Activated naive CD8-positive, alpha-beta T cell (primary cell): ENCODE data around the gene PCBP3.

Experiments
- H3K27ac Mint-ChIP-seq: one replicate; pipeline ENCODE4 v1.8.0; 2021; ENCODE audit warnings: mixed read lengths
- H3K27me3 Mint-ChIP-seq: one replicate; pipeline ENCODE4 v1.8.0; 2021; ENCODE audit warnings: mixed read lengths
- H3K36me3 Mint-ChIP-seq: one replicate; pipeline ENCODE4 v1.8.0; 2021; ENCODE audit warnings: mixed read lengths
- H3K4me1 Mint-ChIP-seq: one replicate; pipeline ENCODE4 v1.8.0; 2021; ENCODE audit warnings: low read depth, mixed read lengths
- H3K4me3 Mint-ChIP-seq: one replicate; pipeline ENCODE4 v1.8.0; 2021; ENCODE audit warnings: mild to moderate bottlenecking, mixed read lengths
- H3K9me3 Mint-ChIP-seq: one replicate; pipeline ENCODE4 v1.8.0; 2021; ENCODE audit warnings: low read depth, mixed read lengths

Gene PCBP3

GRCh38 chr21:45869121-45870007 lies 225.8 kb downstream of the PCBP3 start:
- Mint-ChIP-seq H3K27me3 (peaks cover 1% of the 10 kb centered on the region), H3K4me1 (peaks cover 8% of the 10 kb centered on the region), H3K27ac (no peak overlapping the region), H3K36me3 (no peaks in the 10 kb centered on the region), H3K4me3 (no peak overlapping the region), H3K9me3 (no peaks in the 10 kb centered on the region)

GRCh38 chr21:45870421-45870820 lies 226.9 kb downstream of the PCBP3 start:
- H3K4me1 Mint-ChIP-seq = peaks cover 8% of the 10 kb centered on the region
- H3K27me3 Mint-ChIP-seq = peaks cover 1% of the 10 kb centered on the region
- H3K36me3 Mint-ChIP-seq = no peaks in the 10 kb centered on the region
- H3K4me3 Mint-ChIP-seq = no peak overlapping the region
- H3K9me3 Mint-ChIP-seq = no peaks in the 10 kb centered on the region
- no peak overlapping the region for H3K27ac Mint-ChIP-seq

GRCh38 chr21:45870851-45871615 lies 227.5 kb downstream of the PCBP3 start:
- Mint-ChIP-seq H3K4me1 (peaks cover 8% of the 10 kb centered on the region), H3K27me3 (peaks cover 1% of the 10 kb centered on the region), H3K9me3 (no peaks in the 10 kb centered on the region), H3K4me3 (no peak overlapping the region), H3K36me3 (no peaks in the 10 kb centered on the region), H3K27ac (no peak overlapping the region)

- H3K4me1 Mint-ChIP-seq = peaks cover 8% of the 10 kb centered on the region
- H3K4me3 Mint-ChIP-seq = no peak overlapping the region
- no peaks in the 10 kb centered on the region for H3K36me3 Mint-ChIP-seq
- no peak overlapping the region for H3K27ac Mint-ChIP-seq
- no peaks in the 10 kb centered on the region for H3K9me3 Mint-ChIP-seq
- H3K27me3 Mint-ChIP-seq = peaks cover 1% of the 10 kb centered on the region
Observed at GRCh38 chr21:45871616-45872236, 228.2 kb downstream of the PCBP3 start.

GRCh38 chr21:45872471-45872870 lies 228.9 kb downstream of the PCBP3 start:
- no peaks in the 10 kb centered on the region for H3K36me3 Mint-ChIP-seq
- H3K4me3 Mint-ChIP-seq = no peak overlapping the region
- no peaks in the 10 kb centered on the region for H3K9me3 Mint-ChIP-seq
- H3K27me3 Mint-ChIP-seq = peaks cover 1% of the 10 kb centered on the region
- H3K4me1 Mint-ChIP-seq = peaks cover 9% of the 10 kb centered on the region
- no peak overlapping the region for H3K27ac Mint-ChIP-seq

- Mint-ChIP-seq H3K36me3 (no peaks in the 10 kb centered on the region), H3K4me1 (peaks cover 7% of the 10 kb centered on the region), H3K27me3 (peaks cover 1% of the 10 kb centered on the region), H3K27ac (no peak overlapping the region), H3K9me3 (no peaks in the 10 kb centered on the region), H3K4me3 (no peak overlapping the region)
Observed at GRCh38 chr21:45872902-45873301, 229.4 kb downstream of the PCBP3 start.

- H3K4me3 Mint-ChIP-seq = no peak overlapping the region
- H3K4me1 Mint-ChIP-seq = peaks cover 7% of the 10 kb centered on the region
- H3K27me3 Mint-ChIP-seq = peaks cover 1% of the 10 kb centered on the region
- no peaks in the 10 kb centered on the region for H3K36me3 Mint-ChIP-seq
- H3K27ac Mint-ChIP-seq = no peak overlapping the region
- H3K9me3 Mint-ChIP-seq = no peaks in the 10 kb centered on the region
Observed at GRCh38 chr21:45873418-45873817, 229.9 kb downstream of the PCBP3 start.

GRCh38 chr21:45873866-45874265 lies 230.3 kb downstream of the PCBP3 start:
- Mint-ChIP-seq H3K4me1 (peaks cover 10% of the 10 kb centered on the region), H3K36me3 (no peaks in the 10 kb centered on the region), H3K4me3 (no peak overlapping the region), H3K27me3 (peaks cover 1% of the 10 kb centered on the region), H3K9me3 (no peaks in the 10 kb centered on the region), H3K27ac (no peak overlapping the region)

GRCh38 chr21:45874716-45875415 lies 231.3 kb downstream of the PCBP3 start:
- Mint-ChIP-seq H3K27ac (no peak overlapping the region), H3K36me3 (no peaks in the 10 kb centered on the region), H3K4me3 (no peak overlapping the region), H3K4me1 (peaks cover 14% of the 10 kb centered on the region), H3K9me3 (no peaks in the 10 kb centered on the region), H3K27me3 (peaks cover 1% of the 10 kb centered on the region)

GRCh38 chr21:45875416-45875760 lies 231.9 kb downstream of the PCBP3 start:
- Mint-ChIP-seq H3K27ac (no peak overlapping the region), H3K4me1 (peaks cover 19% of the 10 kb centered on the region), H3K4me3 (no peak overlapping the region), H3K36me3 (peaks cover under 1% of the 10 kb centered on the region), H3K9me3 (no peaks in the 10 kb centered on the region), H3K27me3 (peaks cover 1% of the 10 kb centered on the region)

- Mint-ChIP-seq H3K27ac (no peak overlapping the region), H3K9me3 (no peaks in the 10 kb centered on the region), H3K4me3 (no peak overlapping the region), H3K27me3 (peaks cover 1% of the 10 kb centered on the region), H3K36me3 (peaks cover 2% of the 10 kb centered on the region), H3K4me1 (peaks cover 24% of the 10 kb centered on the region)
Observed at GRCh38 chr21:45875881-45876280, 232.4 kb downstream of the PCBP3 start.

- H3K27ac Mint-ChIP-seq = no peak overlapping the region
- H3K4me3 Mint-ChIP-seq = no peak overlapping the region
- no peaks in the 10 kb centered on the region for H3K9me3 Mint-ChIP-seq
- H3K4me1 Mint-ChIP-seq = peaks cover 31% of the 10 kb centered on the region
- H3K36me3 Mint-ChIP-seq = peaks cover 2% of the 10 kb centered on the region
- peaks cover 1% of the 10 kb centered on the region for H3K27me3 Mint-ChIP-seq
Observed at GRCh38 chr21:45876381-45877170, 233.1 kb downstream of the PCBP3 start.

GRCh38 chr21:45877171-45877438 lies 233.6 kb downstream of the PCBP3 start:
- Mint-ChIP-seq H3K36me3 (peaks cover 2% of the 10 kb centered on the region), H3K27me3 (peaks cover 1% of the 10 kb centered on the region), H3K27ac (no peak overlapping the region), H3K4me1 (peaks cover 37% of the 10 kb centered on the region), H3K4me3 (no peak overlapping the region), H3K9me3 (no peaks in the 10 kb centered on the region)

- Mint-ChIP-seq H3K4me3 (no peak overlapping the region), H3K27me3 (peaks cover 1% of the 10 kb centered on the region), H3K9me3 (no peaks in the 10 kb centered on the region), H3K36me3 (peaks cover 2% of the 10 kb centered on the region), H3K4me1 (peaks cover 42% of the 10 kb centered on the region), H3K27ac (no peak overlapping the region)
Observed at GRCh38 chr21:45877821-45878469, 234.4 kb downstream of the PCBP3 start.
